ENCODE measurements around the gene VWA2. TPM values are rescaled to one million over a fixed set of nuclear protein-coding genes. Genes with fewer than 3 reads are reported as not detected.

Gene VWA2, protein sequence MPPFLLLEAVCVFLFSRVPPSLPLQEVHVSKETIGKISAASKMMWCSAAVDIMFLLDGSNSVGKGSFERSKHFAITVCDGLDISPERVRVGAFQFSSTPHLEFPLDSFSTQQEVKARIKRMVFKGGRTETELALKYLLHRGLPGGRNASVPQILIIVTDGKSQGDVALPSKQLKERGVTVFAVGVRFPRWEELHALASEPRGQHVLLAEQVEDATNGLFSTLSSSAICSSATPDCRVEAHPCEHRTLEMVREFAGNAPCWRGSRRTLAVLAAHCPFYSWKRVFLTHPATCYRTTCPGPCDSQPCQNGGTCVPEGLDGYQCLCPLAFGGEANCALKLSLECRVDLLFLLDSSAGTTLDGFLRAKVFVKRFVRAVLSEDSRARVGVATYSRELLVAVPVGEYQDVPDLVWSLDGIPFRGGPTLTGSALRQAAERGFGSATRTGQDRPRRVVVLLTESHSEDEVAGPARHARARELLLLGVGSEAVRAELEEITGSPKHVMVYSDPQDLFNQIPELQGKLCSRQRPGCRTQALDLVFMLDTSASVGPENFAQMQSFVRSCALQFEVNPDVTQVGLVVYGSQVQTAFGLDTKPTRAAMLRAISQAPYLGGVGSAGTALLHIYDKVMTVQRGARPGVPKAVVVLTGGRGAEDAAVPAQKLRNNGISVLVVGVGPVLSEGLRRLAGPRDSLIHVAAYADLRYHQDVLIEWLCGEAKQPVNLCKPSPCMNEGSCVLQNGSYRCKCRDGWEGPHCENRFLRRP
- total RNA-seq (2014; rRNA removed; shearing (Covaris generic)), result 30.2 and 31.6 TPM in 2 replicates

GRCh38 chr10:114239117-114239993, at the start of gene VWA2:
Gene VWA2, plus strand, starts transcription at chr10:114239254. Its CDS starts 9,460 bp downstream, at chr10:114248714.
- DNase-seq (ENCODE audit: low spot score), result peak; percentile 77

DNA sequence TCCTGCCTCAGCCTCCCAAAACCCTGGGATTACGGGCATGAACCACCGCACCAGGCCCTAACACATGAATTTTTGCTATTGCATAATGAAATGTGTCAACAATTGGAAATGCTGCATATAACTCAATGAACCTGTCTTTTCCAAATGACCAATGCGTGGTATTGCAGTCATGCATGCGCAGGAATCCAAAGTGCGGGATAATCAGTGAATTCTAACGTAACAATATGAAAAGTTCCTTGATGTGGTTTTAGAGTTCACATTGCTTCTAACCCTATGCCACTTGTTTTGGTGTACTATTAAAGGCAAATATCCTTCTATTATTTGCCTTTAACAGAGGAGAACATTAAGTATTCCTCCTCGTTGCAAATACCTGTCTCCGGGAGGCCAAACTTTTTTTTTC, 49.4 kb upstream of the VWA2 start:
- no peak for DNase-seq (ENCODE audit: low spot score)

- peak; percentile 32 for DNase-seq (ENCODE audit: low spot score)
These were observed 44.0 kb upstream of the VWA2 start for GRCh38 chr10:114195079-114195478.

GRCh38 chr10:114199239-114199638, 39.8 kb upstream of the VWA2 start:
- no peak for DNase-seq (ENCODE audit: low spot score)

- DNase-seq (ENCODE audit: low spot score), result no peak
These were observed 36.2 kb upstream of the VWA2 start for GRCh38 chr10:114202812-114203211.

DNA sequence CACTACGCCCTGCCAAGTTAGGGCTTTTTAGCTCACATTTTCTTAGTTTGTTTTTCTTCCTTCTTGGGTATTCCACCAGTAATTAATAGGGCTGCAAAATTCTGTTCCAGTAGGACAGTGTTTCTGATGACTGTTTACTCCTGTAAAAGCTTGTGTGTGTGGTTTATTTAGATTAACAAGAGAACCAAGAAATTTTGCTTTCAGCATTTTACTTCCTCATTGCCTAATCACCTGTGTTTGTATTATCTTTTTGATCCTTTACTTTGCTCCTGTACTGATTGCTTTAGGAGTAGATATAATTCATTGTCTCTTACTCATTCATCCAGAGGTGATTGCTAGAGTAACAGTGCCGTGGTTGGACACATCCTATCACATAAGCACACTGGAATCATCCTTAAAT, 32.2 kb upstream of the VWA2 start:
- peak; percentile 17 for DNase-seq (ENCODE audit: low spot score)

- no peak for DNase-seq (ENCODE audit: low spot score)
These were observed 31.7 kb upstream of the VWA2 start for GRCh38 chr10:114207349-114207748.

- no peak for DNase-seq (ENCODE audit: low spot score)
These were observed 30.7 kb upstream of the VWA2 start for GRCh38 chr10:114208351-114208750.

DNA sequence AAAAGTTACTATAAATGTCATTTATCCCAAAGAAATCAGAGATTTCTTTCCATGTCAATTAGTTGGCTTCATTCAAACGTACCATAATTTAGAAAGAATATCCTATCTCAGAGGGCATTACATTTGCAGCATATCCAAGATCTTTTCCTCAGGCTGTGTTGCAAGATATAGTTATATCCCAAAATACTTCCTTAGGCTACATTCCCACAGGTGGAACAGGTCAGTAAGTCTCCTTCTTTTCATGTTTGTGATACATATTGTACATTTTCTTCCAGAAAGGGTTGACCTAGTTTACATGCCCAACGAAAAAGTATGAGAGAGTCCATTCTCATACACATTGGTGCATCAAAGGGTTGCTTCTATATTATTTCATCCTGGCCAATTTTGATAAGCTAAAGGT, 26.9 kb upstream of the VWA2 start:
- no peak for DNase-seq (ENCODE audit: low spot score)

DNA sequence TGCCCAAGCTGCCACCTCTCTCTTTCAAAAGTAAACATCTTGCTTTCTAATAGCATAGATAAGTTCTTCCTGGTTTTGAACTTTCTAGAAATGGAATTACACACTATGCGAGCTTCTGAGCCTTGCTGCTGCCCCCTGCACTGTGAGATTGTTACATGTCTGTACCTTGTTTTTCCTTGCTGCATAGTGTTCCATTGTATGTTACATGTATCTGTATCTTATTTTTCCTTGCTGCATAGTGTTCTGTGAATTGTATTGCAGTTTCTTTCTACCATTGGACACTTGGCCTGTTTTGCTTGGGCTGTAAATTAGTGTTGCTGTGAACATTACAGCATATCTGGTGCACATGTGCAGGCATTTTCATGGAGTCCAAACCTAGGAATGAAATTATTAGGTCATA, 24.0 kb upstream of the VWA2 start:
- no peak for DNase-seq (ENCODE audit: low spot score)

DNA sequence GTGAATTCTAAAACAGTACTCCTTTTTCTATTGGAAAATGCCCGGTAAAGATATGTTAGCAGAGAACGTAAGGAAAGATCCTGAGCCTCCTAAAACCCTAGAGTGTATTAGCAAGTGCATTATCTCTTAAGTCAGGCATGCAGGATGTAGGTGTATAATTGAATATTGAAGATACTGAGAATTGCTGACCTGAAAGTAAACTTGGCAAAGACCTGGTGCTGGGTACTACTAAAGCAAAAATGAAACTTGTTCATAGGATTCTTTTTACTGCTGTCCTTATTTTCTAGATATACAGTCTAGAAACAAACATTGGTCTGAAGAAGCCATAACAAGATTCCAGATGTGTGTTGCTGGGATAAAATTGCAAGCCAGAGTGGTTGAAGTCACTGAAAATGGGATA, 18.8 kb upstream of the VWA2 start:
- no peak for DNase-seq (ENCODE audit: low spot score)

GRCh38 chr10:114221235-114221634, 17.8 kb upstream of the VWA2 start:
- no peak for DNase-seq (ENCODE audit: low spot score)

GRCh38 chr10:114223066-114223465, 16.0 kb upstream of the VWA2 start:
- DNase-seq (ENCODE audit: low spot score), result no peak

GRCh38 chr10:114228156-114228555, 10.9 kb upstream of the VWA2 start:
- no peak for DNase-seq (ENCODE audit: low spot score)

DNA sequence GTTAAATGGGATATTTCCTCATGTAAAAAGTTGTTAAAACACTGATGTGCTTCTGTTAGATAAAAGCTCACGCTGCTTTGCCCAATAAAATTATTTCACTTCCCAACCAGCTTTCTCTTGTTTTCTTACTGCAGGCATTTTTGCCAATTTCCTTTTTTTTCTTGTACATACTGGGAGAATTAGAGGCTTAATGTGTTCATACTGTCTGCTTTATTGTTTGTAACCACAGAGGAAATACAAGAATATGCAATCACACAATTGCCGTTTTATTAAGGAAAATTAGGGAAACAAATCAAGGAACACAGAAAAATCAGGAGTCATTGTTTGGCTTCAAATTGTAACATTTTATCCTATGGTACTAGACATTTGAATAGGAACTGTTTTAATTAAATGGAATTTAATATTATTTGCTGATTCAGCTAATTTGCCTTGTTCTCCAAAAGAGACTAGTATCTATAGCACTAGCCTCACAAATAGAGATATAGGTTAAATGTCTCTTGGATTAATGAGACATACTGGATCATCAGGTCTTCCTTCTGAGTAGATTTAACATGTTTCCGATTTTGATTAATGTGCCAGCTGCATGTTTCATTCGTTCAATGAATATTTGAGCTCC, 6.4 kb upstream of the VWA2 start:
- no peak for DNase-seq (ENCODE audit: low spot score)

DNA sequence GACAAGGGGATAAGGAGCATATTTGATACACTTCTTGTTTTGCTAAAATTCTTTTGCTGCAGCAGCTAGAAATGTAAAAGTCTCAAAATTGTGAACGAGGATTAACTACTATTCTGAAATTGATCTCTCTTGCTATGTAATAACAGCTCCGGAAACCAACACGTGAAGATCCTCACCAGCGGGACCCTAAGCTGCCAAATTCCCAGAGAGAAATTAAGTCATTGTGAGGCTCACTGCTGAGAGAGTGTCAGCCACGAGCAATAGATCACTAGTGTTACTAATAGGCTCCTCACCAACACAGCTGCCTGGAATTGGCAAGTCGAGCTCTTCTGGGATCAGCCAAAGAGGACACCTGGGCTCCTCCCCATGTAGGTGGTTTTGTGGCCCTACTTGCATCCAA, 5.6 kb upstream of the VWA2 start:
- DNase-seq (ENCODE audit: low spot score), result no peak

GRCh38 chr10:114234132-114234531, 4.9 kb upstream of the VWA2 start:
- DNase-seq (ENCODE audit: low spot score), result no peak

DNA sequence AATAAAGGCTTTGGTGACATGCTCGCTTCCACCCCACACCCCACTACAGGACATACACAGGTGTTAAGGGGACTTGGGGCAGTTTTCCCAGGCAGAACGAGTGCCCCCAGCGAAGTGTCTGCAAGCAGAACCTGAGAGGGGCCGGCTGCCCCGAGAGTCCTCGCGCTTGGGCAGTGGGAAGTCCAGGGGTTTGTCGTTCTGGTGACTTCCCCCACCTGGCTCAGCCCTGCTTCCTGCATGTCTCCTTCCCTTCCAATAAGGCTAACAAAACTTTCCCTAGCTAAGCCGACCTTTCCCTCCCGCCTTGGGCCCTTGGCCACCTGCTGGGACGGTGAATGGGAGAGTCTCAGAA, 916 bp downstream of the VWA2 start:
- DNase-seq (ENCODE audit: low spot score), result peak; percentile 57

DNA sequence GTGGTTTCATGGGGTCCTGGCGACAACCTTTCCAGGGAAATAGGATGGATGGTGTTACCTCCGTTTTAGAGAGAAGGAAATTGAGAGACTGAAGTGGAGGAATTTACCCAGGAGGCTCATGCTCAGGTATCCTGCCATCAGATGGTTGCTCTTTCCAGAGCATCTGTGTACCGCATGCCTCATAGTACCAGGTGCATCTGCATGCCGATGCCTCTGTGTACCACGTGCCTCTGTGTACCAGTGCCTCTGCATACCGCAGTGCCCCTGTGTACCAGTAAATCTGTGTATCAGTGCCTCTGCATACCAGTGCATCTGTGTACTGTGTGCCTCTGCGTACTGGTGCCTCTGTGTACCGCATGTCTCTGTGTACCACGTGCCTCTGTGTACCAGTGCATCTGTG, 3.2 kb downstream of the VWA2 start:
- DNase-seq (ENCODE audit: low spot score), result no peak

GRCh38 chr10:114243661-114244060, 4.6 kb downstream of the VWA2 start:
- no peak for DNase-seq (ENCODE audit: low spot score)

- DNase-seq (ENCODE audit: low spot score), result no peak
These were observed 5.1 kb downstream of the VWA2 start for GRCh38 chr10:114244126-114244525.

Data from HT-29 (cell line).